ENCODE measurements around the gene TRMU. TPM values are rescaled to one million over a fixed set of nuclear protein-coding genes. Genes with fewer than 3 reads are reported as not detected.
"Not testable (repeated sequence)": the region's sequence is repeated elsewhere in the genome, so short reads cannot be mapped to it uniquely, and the experiment has no call there.

The TRMU gene
- total RNA-seq, 3 donors from 2014 or later (not counting 1 experiment from before 2014, with no cell fraction given) = 54.5 to 77.9 (median 58.4) TPM

- DNase-seq = no peak
- ATAC-seq = no peak
- intact Hi-C loops (cut with micrococcal nuclease) = no loop called here
- no peak overlapping the region for H3K4me3 ChIP-seq (ENCODE audit: low read length)
- no peaks in the 10 kb centered on the region for H3K9me3 Mint-ChIP-seq
- H3K9me3 ChIP-seq (ENCODE audit: control insufficient read depth, insufficient read depth, low read length) = no peaks in the 10 kb centered on the region
- H3K4me3 Mint-ChIP-seq = no peak overlapping the region
- no peak for TF ChIP-seq CTCF (IDR thresholded peaks at IDR 0.05)
- WGBS (ENCODE audit: insufficient coverage) = 96% methylated on average over 22 of the region's 23 CpGs
- H3K36me3 Mint-ChIP-seq = no peaks in the 10 kb centered on the region
- no peaks in the 10 kb centered on the region for H3K36me3 ChIP-seq (ENCODE audit: control insufficient read depth, insufficient read depth, low read length)
- no peaks in the 10 kb centered on the region for H3K4me1 ChIP-seq (ENCODE audit: control insufficient read depth, insufficient read depth, low read length)
- no peaks in the 10 kb centered on the region for H3K27me3 ChIP-seq (ENCODE audit: control insufficient read depth, insufficient read depth, low read length)
- no peak overlapping the region for H3K27ac ChIP-seq (ENCODE audit: low read length)
- no peaks in the 10 kb centered on the region for H3K4me1 Mint-ChIP-seq
- H3K27me3 Mint-ChIP-seq (ENCODE audit: low read depth in 2 of 2) = no peaks in the 10 kb centered on the region
- no peak overlapping the region for H3K27ac Mint-ChIP-seq
Observed at GRCh38 chr22:46308283-46308988, 27.1 kb upstream of the TRMU start.

- 96% methylated on average over 15 of the region's 15 CpGs for WGBS (ENCODE audit: insufficient coverage)
- no peaks in the 10 kb centered on the region for H3K36me3 ChIP-seq (ENCODE audit: control insufficient read depth, insufficient read depth, low read length)
- H3K27ac ChIP-seq (ENCODE audit: low read length) = no peak overlapping the region
- intact Hi-C loops (cut with micrococcal nuclease) = no loop called here
- no peak overlapping the region for H3K4me3 Mint-ChIP-seq
- peaks cover 2% of the 10 kb centered on the region for H3K4me1 ChIP-seq (ENCODE audit: control insufficient read depth, insufficient read depth, low read length)
- TF ChIP-seq CTCF (IDR thresholded peaks at IDR 0.05) = no peak
- no peaks in the 10 kb centered on the region for H3K9me3 ChIP-seq (ENCODE audit: control insufficient read depth, insufficient read depth, low read length)
- ATAC-seq (no peak), DNase-seq (no peak)
- H3K9me3 Mint-ChIP-seq = no peaks in the 10 kb centered on the region
- no peak overlapping the region for H3K4me3 ChIP-seq (ENCODE audit: low read length)
- no peaks in the 10 kb centered on the region for H3K36me3 Mint-ChIP-seq
- H3K4me1 Mint-ChIP-seq = no peaks in the 10 kb centered on the region
- no peaks in the 10 kb centered on the region for H3K27me3 Mint-ChIP-seq (ENCODE audit: low read depth in 2 of 2)
- H3K27ac Mint-ChIP-seq = no peak overlapping the region
- H3K27me3 ChIP-seq (ENCODE audit: control insufficient read depth, insufficient read depth, low read length) = no peaks in the 10 kb centered on the region
Observed at GRCh38 chr22:46309526-46310085, 25.9 kb upstream of the TRMU start.

- no peaks in the 10 kb centered on the region for H3K36me3 Mint-ChIP-seq
- H3K27me3 ChIP-seq (ENCODE audit: control insufficient read depth, insufficient read depth, low read length) = no peaks in the 10 kb centered on the region
- peaks cover 2% of the 10 kb centered on the region for H3K4me1 ChIP-seq (ENCODE audit: control insufficient read depth, insufficient read depth, low read length)
- no peaks in the 10 kb centered on the region for H3K4me1 Mint-ChIP-seq
- H3K27ac ChIP-seq (ENCODE audit: low read length) = no peak overlapping the region
- DNase-seq (no peak), ATAC-seq (no peak)
- no peaks in the 10 kb centered on the region for H3K36me3 ChIP-seq (ENCODE audit: control insufficient read depth, insufficient read depth, low read length)
- no peak for TF ChIP-seq CTCF (IDR thresholded peaks at IDR 0.05)
- H3K4me3 ChIP-seq (ENCODE audit: low read length) = no peak overlapping the region
- no peak overlapping the region for H3K27ac Mint-ChIP-seq
- WGBS (ENCODE audit: insufficient coverage) = 98% methylated on average over 8 of the region's 8 CpGs
- H3K4me3 Mint-ChIP-seq = no peak overlapping the region
- no peaks in the 10 kb centered on the region for H3K9me3 Mint-ChIP-seq
- H3K27me3 Mint-ChIP-seq (ENCODE audit: low read depth in 2 of 2) = no peaks in the 10 kb centered on the region
- intact Hi-C loops (cut with micrococcal nuclease) = no loop called here
- H3K9me3 ChIP-seq (ENCODE audit: control insufficient read depth, insufficient read depth, low read length) = no peaks in the 10 kb centered on the region
Observed at GRCh38 chr22:46312056-46312455, 23.5 kb upstream of the TRMU start.

GRCh38 chr22:46312848-46313247 lies 22.7 kb upstream of the TRMU start:
- H3K36me3 Mint-ChIP-seq = not testable (repeated sequence)

More at GRCh38 chr22:46312848-46313247, 22.7 kb upstream of the TRMU start:
- H3K4me3 Mint-ChIP-seq; H3K4me1 ChIP-seq (ENCODE audit: control insufficient read depth, insufficient read depth, low read length); H3K27me3 ChIP-seq (ENCODE audit: control insufficient read depth, insufficient read depth, low read length); ATAC-seq; intact Hi-C loops (cut with micrococcal nuclease); H3K4me3 ChIP-seq (ENCODE audit: low read length); H3K4me1 Mint-ChIP-seq; H3K27me3 Mint-ChIP-seq (ENCODE audit: low read depth in 2 of 2); H3K9me3 Mint-ChIP-seq; H3K36me3 ChIP-seq (ENCODE audit: control insufficient read depth, insufficient read depth, low read length); H3K27ac ChIP-seq (ENCODE audit: low read length); H3K9me3 ChIP-seq (ENCODE audit: control insufficient read depth, insufficient read depth, low read length); H3K27ac Mint-ChIP-seq; DNase-seq: not testable (repeated sequence)
- 100% methylated on average over 2 of the region's 2 CpGs for WGBS (ENCODE audit: insufficient coverage)
